AML-193 (cell line): Measurements from ENCODE around the gene MASP2.
"Not testable (repeated sequence)": the region's sequence is repeated elsewhere in the genome, so short reads cannot be mapped to it uniquely, and the experiment has no call there.

Experiments
- DNase-seq, 2 experiments: peaks; one replicate each; lab custom pipeline; 2025; lab: John Stamatoyannopoulos, UW

Gene MASP2

GRCh38 chr1:11058595-11059154 lies 11.6 kb upstream of the MASP2 start:
- DNase-seq = no peak

DNA sequence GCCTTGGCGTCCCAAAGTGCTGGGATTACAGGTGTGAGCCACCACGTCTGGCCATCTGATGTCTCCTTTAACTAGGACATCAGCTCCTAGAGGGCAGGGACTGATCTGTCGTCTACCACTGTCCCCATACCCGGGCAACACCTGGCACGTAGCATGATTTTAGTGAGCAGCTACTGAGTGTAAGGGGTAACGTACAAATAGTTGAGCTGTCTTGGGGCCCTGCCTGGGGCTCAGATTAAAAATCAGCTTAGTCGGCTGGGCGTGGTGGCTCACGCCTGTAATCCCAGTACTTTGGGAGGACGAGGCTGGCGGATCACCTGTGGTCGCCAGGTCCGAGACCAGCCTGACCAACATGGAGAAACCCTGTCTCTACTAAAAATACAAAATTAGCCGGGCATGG lies 11.0 kb upstream of the MASP2 start:
- no peak for DNase-seq

DNA sequence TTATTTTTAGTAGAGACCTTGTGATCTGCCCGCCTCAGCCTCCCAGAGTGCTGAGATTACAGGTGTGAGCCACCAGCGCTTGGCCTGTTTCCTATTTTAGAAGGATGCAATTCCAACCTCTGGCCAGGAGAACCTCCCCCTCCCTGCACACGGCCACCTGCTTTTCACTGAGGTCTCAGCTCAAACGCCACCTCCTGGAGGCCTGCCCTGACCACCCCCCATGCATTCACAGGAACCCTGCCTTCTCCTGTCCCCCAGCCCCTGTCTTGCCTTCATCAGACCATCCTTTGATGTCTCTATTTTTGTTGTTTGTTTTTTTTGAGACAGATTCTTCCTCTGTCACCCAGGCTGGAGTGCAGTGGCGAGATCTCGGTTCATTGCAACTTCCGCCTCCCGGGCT lies 10.4 kb upstream of the MASP2 start:
- DNase-seq = no peak

GRCh38 chr1:11056504-11056903 lies 9.5 kb upstream of the MASP2 start:
- DNase-seq = no peak

DNA sequence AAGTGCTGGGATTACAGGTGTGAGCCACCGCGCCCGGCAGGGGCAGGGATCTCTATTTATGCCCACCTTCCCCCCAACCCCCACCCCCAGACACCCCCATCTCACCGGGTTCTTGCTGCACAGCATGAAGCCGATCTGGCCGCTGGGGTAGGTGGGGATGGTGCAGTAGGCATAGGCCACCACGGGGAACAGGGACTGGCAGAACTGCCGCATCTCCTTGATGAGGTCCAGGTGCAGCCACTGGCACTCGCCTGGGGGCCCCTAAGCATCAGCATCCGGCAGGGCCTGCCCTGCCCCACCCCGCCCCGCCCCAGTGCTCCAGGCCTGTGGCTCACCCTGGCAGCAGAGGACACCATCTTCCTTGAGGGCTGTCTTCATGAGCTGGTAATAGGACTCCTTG lies 8.6 kb upstream of the MASP2 start:
- DNase-seq = no peak

DNA sequence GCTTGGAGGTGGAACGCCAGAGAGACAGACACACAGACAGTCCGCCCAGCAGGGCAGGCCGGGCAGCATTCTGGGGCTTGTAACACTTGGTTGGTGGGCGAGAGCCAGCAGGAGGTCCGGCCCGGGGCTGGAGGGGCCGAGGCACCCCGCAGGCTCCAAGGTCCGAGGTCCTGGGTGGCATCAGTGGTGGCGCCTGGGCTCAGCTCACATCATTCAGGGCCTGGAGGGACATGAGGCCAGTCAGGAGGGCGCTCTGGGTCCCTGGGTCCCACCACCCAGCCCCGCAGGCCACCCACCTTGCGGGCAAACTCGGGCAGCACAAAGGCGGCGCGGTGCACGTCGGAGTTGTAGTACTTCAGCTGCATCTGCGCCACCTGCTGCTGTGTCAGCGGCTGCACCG lies 7.6 kb upstream of the MASP2 start:
- DNase-seq = no peak

- DNase-seq = no peak
These were observed 7.1 kb upstream of the MASP2 start for GRCh38 chr1:11054181-11054580.

DNA sequence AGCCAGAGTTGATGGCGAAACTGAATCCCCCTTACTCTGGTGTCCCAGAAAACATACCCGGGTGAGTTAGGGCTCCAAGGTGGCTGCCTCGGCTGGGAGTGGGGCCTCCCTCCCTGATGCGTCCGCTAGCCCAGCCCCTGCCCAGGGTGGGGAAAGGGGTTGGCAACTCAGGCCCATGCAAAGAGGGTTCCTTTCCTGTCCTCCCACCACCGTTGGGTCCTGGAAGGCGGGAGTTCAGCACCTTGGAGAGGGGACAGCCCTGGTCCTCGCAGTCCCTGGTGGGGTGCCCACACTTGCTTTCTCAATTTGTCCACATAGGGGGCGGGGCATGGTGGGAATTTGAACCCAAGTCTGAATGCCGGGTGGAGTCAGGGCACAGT lies 6.7 kb upstream of the MASP2 start:
- no peak for DNase-seq

DNA sequence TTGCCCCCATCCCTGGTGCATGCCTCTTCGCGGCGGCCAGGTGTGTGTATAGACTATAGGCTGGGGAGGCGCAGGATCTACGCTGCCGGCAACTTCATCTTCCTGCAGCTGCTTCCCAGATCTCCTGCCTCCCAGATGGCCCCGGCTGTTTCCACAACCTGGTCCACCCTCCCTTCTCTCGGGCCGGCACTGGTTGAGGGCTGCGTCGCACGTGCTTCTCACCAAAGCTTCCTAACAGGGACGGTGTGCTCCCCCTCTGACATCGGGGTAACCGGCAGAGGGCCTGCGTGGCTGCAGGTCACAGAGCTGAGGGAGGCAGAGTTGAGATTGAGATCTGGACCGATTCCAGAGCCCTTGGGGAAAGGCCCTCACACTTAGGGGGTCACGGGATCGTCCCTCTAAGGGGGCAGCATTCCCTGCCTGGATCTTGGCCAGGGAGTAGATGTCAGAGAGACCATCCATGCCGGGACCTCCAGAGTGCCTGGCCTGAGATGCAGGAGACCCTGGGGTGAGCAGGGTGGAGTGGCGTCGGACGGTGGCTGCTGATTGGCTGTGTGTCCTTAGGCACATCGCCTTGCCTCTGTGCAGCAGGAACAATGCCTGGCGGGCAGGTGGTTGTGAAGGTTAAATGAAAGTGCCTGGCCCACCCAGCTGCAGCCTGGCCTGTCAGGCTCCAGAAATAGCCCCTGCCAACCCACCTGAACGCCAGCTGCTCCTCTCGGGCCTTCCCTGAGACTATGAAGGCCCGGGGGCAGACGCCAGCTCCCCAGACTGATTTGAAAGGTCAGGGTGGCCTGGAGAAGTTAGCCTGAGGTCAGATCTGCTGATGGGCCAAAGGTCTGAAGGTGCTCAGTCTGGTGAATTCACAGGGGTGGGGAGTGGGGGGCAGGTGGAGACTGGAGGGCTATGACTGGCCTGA lies 6.1 kb upstream of the MASP2 start:
- no peak for DNase-seq

DNA sequence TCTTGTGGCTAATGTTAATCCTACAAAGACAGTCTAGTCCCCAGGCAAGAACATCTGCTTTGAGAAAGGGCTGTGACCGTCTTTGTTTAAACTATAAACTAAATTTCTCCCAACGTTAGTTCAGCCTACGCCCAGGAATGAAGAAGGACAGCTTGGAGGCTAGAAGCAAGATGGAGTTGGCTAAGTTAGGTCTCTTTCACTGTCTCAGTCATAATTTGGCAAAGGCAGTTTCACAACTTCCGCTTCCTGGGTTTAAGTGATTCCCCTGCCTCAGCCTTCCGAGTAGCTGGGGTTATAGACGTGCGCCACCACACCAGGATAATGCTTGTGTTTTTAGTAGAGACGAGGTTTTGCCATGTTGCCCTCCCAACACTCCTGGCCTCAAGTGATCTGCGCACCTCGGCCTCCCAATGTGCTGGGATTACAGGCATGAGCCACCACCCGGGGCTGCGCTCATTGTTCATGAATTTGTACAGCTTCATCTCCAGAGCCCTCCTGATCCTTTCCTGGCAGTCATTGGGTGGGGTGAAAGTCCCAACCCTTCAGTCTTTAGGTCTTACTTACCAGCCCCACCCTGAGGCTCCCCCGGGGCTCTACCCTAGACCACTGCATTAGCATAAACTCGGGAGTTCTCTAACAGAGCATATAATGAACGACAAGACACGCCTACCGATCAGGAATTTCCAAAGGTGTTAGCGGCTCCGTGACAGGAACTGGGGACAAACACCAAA lies 4.9 kb upstream of the MASP2 start:
- DNase-seq = peak; percentile 35 to 73

GRCh38 chr1:11051121-11051520 lies 4.1 kb upstream of the MASP2 start:
- DNase-seq = not testable (repeated sequence)

DNA sequence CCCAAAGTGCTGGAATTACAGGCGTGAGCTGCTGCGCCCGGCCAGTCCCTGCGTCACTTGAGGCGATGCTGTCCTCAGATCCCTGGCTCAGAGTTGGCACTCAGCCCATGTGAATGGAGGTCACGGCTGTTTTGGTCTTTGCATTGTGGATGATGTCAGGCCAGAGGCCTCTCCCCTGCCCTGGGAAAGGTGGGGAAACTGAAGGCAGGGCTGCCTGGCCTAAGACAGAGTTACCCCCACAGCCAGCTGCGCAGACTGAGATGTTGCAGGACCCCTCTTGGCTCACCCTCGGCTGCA lies 821 bp downstream of the MASP2 start:
- no peak for DNase-seq

DNA sequence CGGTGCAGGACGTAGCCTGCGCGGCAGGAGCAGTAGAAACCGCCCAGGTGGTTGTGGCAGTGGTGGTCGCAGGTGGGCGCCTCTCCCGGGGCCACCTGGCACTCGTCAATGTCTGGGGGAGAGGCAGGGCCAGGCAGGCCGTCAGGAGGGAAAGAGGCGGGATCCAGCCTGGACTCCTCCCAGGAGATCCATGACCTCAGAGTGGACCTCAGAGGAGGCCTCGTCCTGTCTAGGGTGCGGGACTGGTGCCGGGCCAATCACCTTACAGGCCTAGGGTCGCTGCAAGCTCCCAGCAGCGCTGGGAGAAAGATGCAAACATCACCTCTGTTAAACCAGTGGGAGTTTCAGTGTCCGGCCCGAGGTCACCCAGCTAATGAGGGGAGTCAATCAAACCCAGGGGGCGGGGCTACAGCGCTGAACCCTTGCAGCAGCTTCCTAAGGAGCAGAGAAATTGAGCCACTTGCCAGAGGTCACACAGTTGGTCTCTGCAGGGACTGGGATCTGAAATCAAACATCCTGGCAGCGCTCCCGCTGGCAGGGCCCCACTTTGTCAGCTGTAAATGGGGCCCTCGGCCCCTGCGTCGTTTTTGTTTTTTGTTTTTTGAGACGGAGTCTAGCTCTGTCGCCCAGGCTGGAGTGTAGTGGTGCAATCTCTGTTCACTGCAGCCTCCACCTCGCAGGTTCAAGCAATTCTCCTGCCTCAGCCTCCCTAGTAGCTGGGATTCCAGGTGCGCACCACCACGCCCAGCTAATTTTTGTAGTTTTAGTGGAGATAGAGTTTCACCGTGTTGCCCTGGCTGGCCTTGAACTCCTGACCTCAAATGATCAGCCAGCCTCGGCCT lies 1.4 kb downstream of the MASP2 start:
- no peak for DNase-seq

DNA sequence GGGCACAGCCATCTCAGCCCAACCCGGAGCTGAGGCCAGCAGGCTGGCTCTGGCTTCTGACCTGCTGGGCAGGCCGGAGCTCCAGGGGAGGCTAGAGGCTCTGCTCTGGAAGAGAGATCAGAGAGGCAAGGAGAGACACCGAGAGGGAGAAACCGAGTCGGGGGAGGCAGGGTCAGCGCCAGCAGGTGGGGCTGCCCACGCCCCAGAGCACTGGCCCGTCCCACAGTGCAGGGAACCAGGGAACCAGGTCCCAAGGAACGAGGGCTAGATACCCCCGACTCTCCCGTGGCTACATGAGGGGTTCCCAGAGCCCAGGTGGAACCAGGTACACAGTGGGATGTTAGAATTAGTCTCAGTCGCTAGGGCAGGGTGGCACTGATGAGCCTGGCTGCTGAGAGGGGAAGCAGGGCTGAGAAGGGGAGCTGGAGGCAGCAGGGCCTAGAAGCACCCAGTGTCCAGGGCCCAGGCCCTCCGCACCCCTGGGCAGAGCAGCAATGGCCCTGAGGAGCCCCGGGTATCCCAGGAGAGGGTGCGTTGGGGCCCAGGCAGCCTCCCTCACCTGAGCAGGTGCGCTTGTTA lies 2.1 kb downstream of the MASP2 start:
- no peak for DNase-seq

DNA sequence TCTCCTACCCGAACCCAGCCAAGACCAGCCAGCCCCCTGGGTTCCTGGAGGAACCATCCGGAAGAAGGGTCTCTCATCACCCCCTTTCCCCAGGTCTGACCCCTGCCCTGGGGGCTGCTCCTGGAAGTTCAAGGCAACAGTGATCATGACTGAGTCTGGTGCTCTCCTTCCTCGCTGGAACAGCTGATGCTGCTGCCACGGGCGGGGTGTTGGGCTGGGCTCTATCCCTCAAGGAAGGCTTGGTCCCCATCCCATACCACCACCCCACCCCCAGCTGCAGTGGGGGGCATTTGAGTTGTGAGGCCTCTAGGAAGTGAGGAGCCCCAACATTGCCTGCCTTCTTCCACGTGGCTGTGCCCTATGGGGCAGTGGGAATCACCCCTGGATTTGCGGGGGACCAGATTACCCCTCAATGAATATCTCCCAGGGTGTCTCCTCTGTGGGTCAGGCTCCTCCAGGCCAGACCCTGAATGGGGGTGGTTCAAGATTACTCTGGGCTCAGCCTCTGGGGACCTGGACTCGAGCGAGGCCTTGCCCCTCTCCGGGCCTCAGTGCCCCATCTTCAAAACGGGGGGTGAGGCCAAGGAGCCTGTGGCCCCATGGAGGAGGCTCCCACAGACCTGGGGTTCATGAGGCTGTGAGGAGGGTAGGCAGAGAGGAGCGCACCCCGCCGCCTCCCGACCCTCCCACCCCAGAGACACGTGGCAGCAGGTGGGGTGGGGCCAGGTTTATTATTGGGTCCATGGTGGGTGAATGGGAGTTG lies 2.8 kb downstream of the MASP2 start:
- DNase-seq = no peak

- DNase-seq = no peak
These were observed 3.8 kb downstream of the MASP2 start for GRCh38 chr1:11042995-11043874.

- DNase-seq = no peak
These were observed 5.0 kb downstream of the MASP2 start for GRCh38 chr1:11042065-11042464.

DNA sequence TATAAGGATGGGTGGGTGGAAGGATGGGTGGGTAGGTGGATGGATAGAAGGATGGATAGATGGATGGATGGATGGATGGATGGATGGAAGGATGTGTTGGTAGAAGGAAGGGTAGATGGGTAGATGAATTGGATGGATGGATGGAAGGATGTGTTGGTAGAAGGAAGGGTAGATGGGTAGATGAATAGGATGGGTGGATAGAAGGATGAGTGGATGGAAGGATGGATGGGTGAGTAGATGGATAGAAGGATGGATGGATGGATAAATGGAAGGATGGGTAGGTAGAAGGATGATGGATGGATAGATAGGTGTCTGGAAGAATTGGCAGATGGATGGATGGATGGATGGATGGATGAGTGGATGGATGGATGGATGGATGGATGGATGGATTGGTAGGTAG lies 6.0 kb downstream of the MASP2 start:
- no peak for DNase-seq

GRCh38 chr1:11040105-11040429 lies 7.0 kb downstream of the MASP2 start:
- DNase-seq = not testable (repeated sequence)

DNA sequence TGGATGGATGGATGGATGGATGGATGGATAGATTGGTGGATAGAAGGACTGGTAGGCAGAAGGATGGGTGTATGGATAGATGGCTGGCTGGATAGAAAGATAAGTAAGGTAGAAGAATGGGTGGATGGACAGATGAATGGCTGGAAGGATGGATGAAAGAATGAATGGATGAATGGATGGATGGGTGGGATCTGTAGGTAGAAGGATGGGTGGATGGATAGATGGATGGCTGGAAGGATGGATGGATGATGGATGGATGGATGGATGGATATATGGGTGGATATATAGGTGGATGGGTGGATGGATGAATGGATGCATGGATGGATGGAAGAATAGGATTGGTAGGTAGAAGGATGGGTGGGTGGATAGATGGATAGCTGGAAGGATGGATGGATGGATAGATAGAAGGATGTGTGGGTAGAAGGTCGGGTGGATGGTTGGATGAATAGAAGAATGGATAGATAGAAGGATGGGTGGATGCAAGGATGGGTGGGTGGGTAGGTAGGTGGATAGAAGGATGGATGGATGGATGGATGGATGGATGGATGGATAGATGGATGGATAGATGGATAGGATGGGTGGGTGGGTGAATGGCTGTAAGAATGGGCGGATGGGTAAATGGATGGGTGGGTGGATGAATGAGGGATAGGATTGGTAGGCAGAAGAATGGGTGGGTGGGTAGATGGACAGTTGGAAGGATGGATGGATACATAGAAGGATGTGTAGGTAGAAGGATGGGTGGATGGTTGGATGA lies 7.5 kb downstream of the MASP2 start:
- no peak for DNase-seq
